ENCODE results near the gene PI4KB.

PI4KB gene

DNA sequence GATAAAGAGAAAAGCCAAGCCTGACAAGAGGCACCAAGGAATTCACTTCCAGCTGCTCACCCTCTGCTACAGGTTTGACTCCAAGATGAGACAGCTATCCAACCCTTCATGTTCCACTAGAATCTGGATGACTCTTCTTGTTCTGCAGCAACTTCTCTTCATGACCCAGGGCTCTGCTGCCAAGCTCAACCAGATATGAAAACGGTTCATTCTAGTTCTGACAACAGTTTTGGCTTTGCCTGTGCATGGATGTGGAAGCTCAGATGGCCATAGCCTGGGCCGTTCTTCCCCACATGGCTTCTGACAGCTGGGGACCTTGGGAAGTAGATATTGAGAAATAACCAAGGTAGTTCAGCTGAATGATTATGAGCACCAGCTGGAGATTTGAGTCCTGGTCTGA, 13.7 kb downstream of the PI4KB start:
- no peak overlapping the region for H3K27ac ChIP-seq
- no peak for TF ChIP-seq ZFX (IDR thresholded peaks at IDR 0.05)
- no peak for TF ChIP-seq CTCF (conservative IDR thresholded peaks at IDR 0.05)

- no peak overlapping the region for H3K27ac ChIP-seq
- no peak for TF ChIP-seq ZFX (IDR thresholded peaks at IDR 0.05)
- TF ChIP-seq CTCF (conservative IDR thresholded peaks at IDR 0.05) = no peak
These were observed 14.4 kb downstream of the PI4KB start for GRCh38 chr1:151312826-151313225.

DNA sequence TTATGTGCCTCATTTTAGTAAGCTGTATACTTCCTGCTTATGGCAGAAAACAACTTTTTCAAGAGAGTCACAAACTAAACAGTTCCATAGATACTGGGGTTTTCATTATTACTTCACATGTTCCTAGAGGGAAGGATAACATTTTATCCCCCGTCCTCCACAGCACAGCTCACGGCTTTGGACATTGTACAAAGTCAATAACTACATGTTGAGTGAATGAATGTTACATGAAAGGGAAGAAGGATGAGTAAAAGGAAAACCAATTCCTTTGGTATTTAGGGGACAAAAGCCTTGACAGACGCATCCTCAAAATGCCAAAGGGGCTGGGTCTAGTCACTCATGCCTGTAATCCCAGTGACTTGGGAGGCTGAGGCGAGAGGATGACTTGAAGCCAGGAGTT, 14.8 kb downstream of the PI4KB start:
- TF ChIP-seq CTCF (conservative IDR thresholded peaks at IDR 0.05) = no peak
- TF ChIP-seq ZFX (IDR thresholded peaks at IDR 0.05) = no peak
- no peak overlapping the region for H3K27ac ChIP-seq

- TF ChIP-seq ZFX (IDR thresholded peaks at IDR 0.05) (no peak), CTCF (conservative IDR thresholded peaks at IDR 0.05) (no peak)
- no peak overlapping the region for H3K27ac ChIP-seq
These were observed 15.5 kb downstream of the PI4KB start for GRCh38 chr1:151311589-151312331.

GRCh38 chr1:151311011-151311410, 16.2 kb downstream of the PI4KB start:
- H3K27ac ChIP-seq = no peak overlapping the region
- no peak for TF ChIP-seq CTCF (conservative IDR thresholded peaks at IDR 0.05)
- no peak for TF ChIP-seq ZFX (IDR thresholded peaks at IDR 0.05)

- H3K27ac ChIP-seq = no peak overlapping the region
- TF ChIP-seq CTCF (conservative IDR thresholded peaks at IDR 0.05) = no peak
- no peak for TF ChIP-seq ZFX (IDR thresholded peaks at IDR 0.05)
These were observed 17.3 kb downstream of the PI4KB start for GRCh38 chr1:151309811-151310323.

DNA sequence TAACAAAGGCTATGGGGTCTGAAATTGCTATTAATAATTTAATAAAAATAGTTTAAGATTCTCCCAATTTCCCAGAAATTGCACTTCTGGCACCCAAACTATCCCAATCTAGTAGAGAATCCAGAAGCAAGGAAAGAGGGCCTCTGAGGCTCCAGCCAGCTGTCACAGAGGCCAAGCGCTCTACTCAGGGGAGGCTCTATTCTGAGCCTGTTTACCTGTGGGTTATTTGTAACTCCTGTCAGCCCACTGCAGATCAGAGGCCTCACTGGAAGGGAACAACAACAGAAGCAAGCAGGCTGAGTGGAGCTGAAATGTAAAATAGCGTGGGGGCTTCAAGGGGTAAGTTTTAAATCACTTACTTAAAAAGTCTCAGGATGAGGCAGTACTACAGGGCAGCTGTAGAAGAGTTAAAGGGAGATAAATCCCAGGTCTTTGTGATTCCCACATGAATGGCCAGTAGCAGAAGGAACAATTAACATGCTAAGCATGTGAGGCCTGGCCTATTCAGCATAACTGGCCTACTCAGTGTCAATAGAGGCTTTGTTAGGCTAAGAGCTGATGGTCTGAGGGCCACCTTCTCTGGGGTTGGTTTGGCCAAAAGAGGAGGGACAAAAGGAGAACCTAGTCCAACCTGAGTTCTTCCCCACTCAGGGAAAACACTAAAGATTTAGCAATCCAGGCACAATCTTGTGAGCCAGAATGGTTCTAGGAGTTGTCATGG, 32.3 kb downstream of the PI4KB start:
- no peak for TF ChIP-seq CTCF (conservative IDR thresholded peaks at IDR 0.05)
- no peak for TF ChIP-seq ZFX (IDR thresholded peaks at IDR 0.05)
- no peak overlapping the region for H3K27ac ChIP-seq
